Stimulated activated CD4-positive, alpha-beta T cell treated with anti-CD3 and anti-CD28 coated beads, Interleukin-1b, Interleukin-23, amount 100 ng/mL, for 48 hours (primary cell): ENCODE measurements around the gene COL19A1.

Experiments
- DNase-seq: peaks from one replicate; pipeline ENCODE4 v3.0.0-alpha.2; 2020

The COL19A1 gene

GRCh38 chr6:70180901-70181599 lies 314.7 kb downstream of the COL19A1 start:
- no peak for DNase-seq

- DNase-seq: no peak
Measured at GRCh38 chr6:70183538-70183937, 317.2 kb downstream of the COL19A1 start.

GRCh38 chr6:70184723-70185122 lies 318.4 kb downstream of the COL19A1 start:
- DNase-seq: no peak

GRCh38 chr6:70186461-70186860 lies 320.1 kb downstream of the COL19A1 start:
- DNase-seq: no peak

GRCh38 chr6:70188202-70188601 lies 321.8 kb downstream of the COL19A1 start:
- DNase-seq: no peak

GRCh38 chr6:70194421-70194820 lies 328.1 kb downstream of the COL19A1 start:
- DNase-seq: no peak

GRCh38 chr6:70196531-70196930 lies 330.2 kb downstream of the COL19A1 start:
- no peak for DNase-seq

- DNase-seq: no peak
Measured at GRCh38 chr6:70198785-70199184, 332.4 kb downstream of the COL19A1 start.

- DNase-seq: no peak
Measured at GRCh38 chr6:70208235-70208790, 342.0 kb downstream of the COL19A1 start.

GRCh38 chr6:70210462-70210861 lies 344.1 kb downstream of the COL19A1 start:
- no peak for DNase-seq

- no peak for DNase-seq
Measured at GRCh38 chr6:70215460-70216108, 349.2 kb downstream of the COL19A1 start.

- DNase-seq: no peak
Measured at GRCh38 chr6:70216767-70217166, 350.4 kb downstream of the COL19A1 start.

- DNase-seq: no peak
Measured at GRCh38 chr6:70219943-70220613, 353.7 kb downstream of the COL19A1 start.

- DNase-seq: no peak
Measured at GRCh38 chr6:70221025-70221714, 354.8 kb downstream of the COL19A1 start.

- no peak for DNase-seq
Measured at GRCh38 chr6:70221715-70222438, 355.5 kb downstream of the COL19A1 start.

GRCh38 chr6:70222439-70222749 lies 356.0 kb downstream of the COL19A1 start:
- DNase-seq: no peak

GRCh38 chr6:70225055-70225454 lies 358.7 kb downstream of the COL19A1 start:
- DNase-seq: no peak

- no peak for DNase-seq
Measured at GRCh38 chr6:70231311-70231710, 365.0 kb downstream of the COL19A1 start.

GRCh38 chr6:70234561-70235236 lies 368.3 kb downstream of the COL19A1 start:
- no peak for DNase-seq

GRCh38 chr6:70236343-70236742 lies 370.0 kb downstream of the COL19A1 start:
- no peak for DNase-seq

- no peak for DNase-seq
Measured at GRCh38 chr6:70241031-70241430, 374.7 kb downstream of the COL19A1 start.

GRCh38 chr6:70241991-70242420 lies 375.6 kb downstream of the COL19A1 start:
- no peak for DNase-seq
